ENCODE results near the gene AOPEP. TPM values are rescaled to one million over a fixed set of nuclear protein-coding genes. Genes with fewer than 3 reads are reported as not detected.
A peak's percentile ranks its signal among the peaks of the same experiment; 100 is the strongest.

The AOPEP gene
- total and polyA plus RNA-seq, 9 of the 15 experiments (the other 6 are each of a cell fraction or from before 2014, with no cell fraction given), result 4.5 to 19.3 (median 13.5) TPM

GRCh38 chr9:94997727-94998126 lies 271.2 kb downstream of the AOPEP start:
- CTCF ChIA-PET (ENCODE audit: low intra/inter-chr PET ratio), result no interaction called here

DNA sequence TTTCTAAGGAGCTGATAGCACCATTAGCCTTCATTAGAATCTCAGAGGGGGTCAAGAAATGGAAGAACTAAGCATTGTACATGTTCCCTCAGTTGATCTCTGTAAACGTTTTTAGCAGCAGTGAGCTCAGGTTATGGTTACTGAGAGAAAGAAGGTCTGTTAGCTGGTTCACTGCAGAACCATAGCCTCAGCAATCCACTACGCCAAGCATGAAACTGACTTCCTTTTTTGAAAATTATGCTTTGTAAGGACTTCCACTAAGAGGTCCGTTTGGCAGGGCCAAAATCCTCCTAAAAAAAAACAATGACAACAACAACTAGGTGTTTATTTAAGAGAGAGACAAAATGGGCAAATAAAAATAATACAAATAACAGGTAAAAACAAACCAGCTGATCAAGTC lies 273.3 kb downstream of the AOPEP start:
- peaks cover 2% of the 10 kb centered on the region; the same call in 1 of the 2 replicates for H4K20me1 ChIP-seq (replicated peaks; ENCODE audit: control insufficient read depth, insufficient read depth, low read length)
- ATAC-seq (no peak), DNase-seq (ENCODE audit: extremely low read depth in 1 of 4, low spot score in 3 of 4) (no peak), FAIRE-seq (no peak)
- in situ Hi-C loops (cut with MboI), result no loop called here
- no TSS peak for BruUV-seq (replicated peaks)
- H3K36me3 ChIP-seq (ENCODE audit: control insufficient read depth, insufficient read depth, low read length), result no peaks in the 10 kb centered on the region
- WGBS (ENCODE audit: insufficient coverage, low coverage, missing lambda C conversion rate), result 30% methylated on average over 3 of the region's 3 CpGs
- H3K27me3 ChIP-seq (ENCODE audit: control insufficient read depth in 2 of 2, insufficient read depth in 2 of 2, low read length in 2 of 2), result no peaks in the 10 kb centered on the region
- H3K9me1 ChIP-seq (ENCODE audit: control insufficient read depth, insufficient read depth, low read length), result no peaks in the 10 kb centered on the region
- CTCF ChIA-PET (ENCODE audit: low intra/inter-chr PET ratio), result no interaction called here
- H3K4me3 ChIP-seq, result no peak overlapping the region
- intact Hi-C loops (cut with micrococcal nuclease), result no loop called here
- H3K9ac ChIP-seq (ENCODE audit: insufficient read depth in 1 of 2, low read depth in 2 of 2, low read length in 2 of 2), result no peak overlapping the region
- H3K4me1 ChIP-seq (replicated peaks in 1 of 2; ENCODE audit: control insufficient read depth in 2 of 2, insufficient read depth in 2 of 2, low read length in 2 of 2), result peaks cover 5 to 6% of the 10 kb centered on the region in 2 experiments; a peak in 2 of 5 replicates
- H3K9me3 ChIP-seq (replicated peaks; ENCODE audit: control insufficient read depth, insufficient read depth, low read depth, low read length), result no peaks in the 10 kb centered on the region
- H3K4me2 ChIP-seq (ENCODE audit: insufficient read depth, low read length), result no peak overlapping the region
- H3K79me2 ChIP-seq (ENCODE audit: control insufficient read depth, insufficient read depth, low read length), result no peaks in the 10 kb centered on the region
- no peak overlapping the region for H2AFZ ChIP-seq (ENCODE audit: low read depth, low read length)
- no peak overlapping the region for H3K27ac ChIP-seq (ENCODE audit: extremely low read depth, low read depth, low read length)
- POLR2A ChIA-PET, result interaction anchor here (1.1 kb wide), 1 partner anchor 27 kb away, joined by 3 read pairs; no protein-coding TSS in a partner anchor
- TF ChIP-seq CBFB (CRISPR knock-in tag; IDR thresholded peaks at IDR 0.05), result no peak
- TF ChIP-seq SMC3 (conservative IDR thresholded peaks at IDR 0.05; ENCODE audit: insufficient read depth, low read depth, low read length), result no peak
- TF ChIP-seq ZNF263 (CRISPR knock-in tag; IDR thresholded peaks at IDR 0.05; ENCODE audit: borderline replicate concordance), result no peak
- no peak for TF ChIP-seq KLF1 (tag; IDR thresholded peaks at IDR 0.05)
- no peak for TF ChIP-seq E2F6 (IDR thresholded peaks at IDR 0.05; ENCODE audit: borderline replicate concordance in 1 of 2, extremely low read depth in 1 of 2, insufficient read depth in 1 of 2, insufficient read length in 1 of 2, low read depth in 1 of 2, low read length in 1 of 2, poor library complexity in 1 of 2, severe bottlenecking in 1 of 2)
- TF ChIP-seq SP2 (IDR thresholded peaks at IDR 0.05; ENCODE audit: extremely low read depth, low read depth, low read length, poor library complexity, severe bottlenecking), result no peak
- TF ChIP-seq WHSC1 (IDR thresholded peaks at IDR 0.05; ENCODE audit: low read length), result no peak
- no peak for TF ChIP-seq ZNF253 (CRISPR knock-in tag; conservative IDR thresholded peaks at IDR 0.05)
- TF ChIP-seq ILK (tag; IDR thresholded peaks at IDR 0.05; ENCODE audit: borderline replicate concordance, low read depth), result no peak
- no peak for TF ChIP-seq ZBTB17 (CRISPR knock-in tag; IDR thresholded peaks at IDR 0.05)
- no peak for TF ChIP-seq MBD2 (IDR thresholded peaks at IDR 0.05; ENCODE audit: borderline replicate concordance, low read depth)
- TF ChIP-seq ZFP30 (CRISPR knock-in tag; IDR thresholded peaks at IDR 0.05; ENCODE audit: borderline replicate concordance), result no peak
- TF ChIP-seq KDM4B (IDR thresholded peaks at IDR 0.05; ENCODE audit: borderline replicate concordance in 2 of 2, low read depth in 1 of 2), result no peak
- no peak for TF ChIP-seq DNMT1 (IDR thresholded peaks at IDR 0.05)
- no peak for TF ChIP-seq MAFG (tag; conservative IDR thresholded peaks at IDR 0.05)

More at GRCh38 chr9:94997727-94998126, 271.2 kb downstream of the AOPEP start:
- Histone ChIP-seq H3K4me2 (ENCODE audit: insufficient read depth, low read length) (no peak overlapping the region), H3K27me3 (ENCODE audit: control insufficient read depth in 2 of 2, insufficient read depth in 2 of 2, low read length in 2 of 2) (no peaks in the 10 kb centered on the region), H3K9me1 (ENCODE audit: control insufficient read depth, insufficient read depth, low read length) (no peaks in the 10 kb centered on the region), H3K9ac (ENCODE audit: insufficient read depth in 1 of 2, low read depth in 2 of 2, low read length in 2 of 2) (no peak overlapping the region), H3K9me3 (replicated peaks; ENCODE audit: control insufficient read depth, insufficient read depth, low read depth, low read length) (no peaks in the 10 kb centered on the region), H4K20me1 (replicated peaks; ENCODE audit: control insufficient read depth, insufficient read depth, low read length) (peaks cover 2% of the 10 kb centered on the region; the same call in 1 of the 2 replicates), H3K36me3 (ENCODE audit: control insufficient read depth, insufficient read depth, low read length) (no peaks in the 10 kb centered on the region), H3K4me1 (replicated peaks in 1 of 2; ENCODE audit: control insufficient read depth in 2 of 2, insufficient read depth in 2 of 2, low read length in 2 of 2) (no peaks in the 10 kb centered on the region), H3K79me2 (ENCODE audit: control insufficient read depth, insufficient read depth, low read length) (no peaks in the 10 kb centered on the region), H3K4me3 (no peak overlapping the region), H3K27ac (ENCODE audit: extremely low read depth, low read depth, low read length) (no peak overlapping the region), H2AFZ (ENCODE audit: low read depth, low read length) (no peak overlapping the region)
- ATAC-seq, result no peak
- peak; percentile 39; the same call in 1 of the 2 replicates for TF ChIP-seq ZNF121 (CRISPR knock-in tag; conservative IDR thresholded peaks at IDR 0.05)
- no peak for TF ChIP-seq CBX3 (IDR thresholded peaks at IDR 0.05; ENCODE audit: borderline replicate concordance in 1 of 2, low read length in 2 of 2)
- no TSS peak for BruUV-seq (replicated peaks)
- FAIRE-seq, result no peak
- in situ Hi-C loops (cut with MboI), result no loop called here
- intact Hi-C loops (cut with micrococcal nuclease), result no loop called here
- POLR2A ChIA-PET, result no interaction called here
- DNase-seq (ENCODE audit: extremely low read depth in 1 of 4, low spot score in 3 of 4), result no peak
- WGBS (ENCODE audit: insufficient coverage, low coverage, missing lambda C conversion rate), result 49% methylated on average over 5 of the region's 5 CpGs

All from K562 (cell line).